ENCODE measurements around the gene PNPT1. TPM values are rescaled to one million over a fixed set of nuclear protein-coding genes. Genes with fewer than 3 reads are reported as not detected.

Gene PNPT1
- total and polyA plus RNA-seq, 2 of the 13 experiments (the other 11 are each of a cell fraction or from before 2014, with no cell fraction given), result 23.4 to 61.0 TPM

DNA sequence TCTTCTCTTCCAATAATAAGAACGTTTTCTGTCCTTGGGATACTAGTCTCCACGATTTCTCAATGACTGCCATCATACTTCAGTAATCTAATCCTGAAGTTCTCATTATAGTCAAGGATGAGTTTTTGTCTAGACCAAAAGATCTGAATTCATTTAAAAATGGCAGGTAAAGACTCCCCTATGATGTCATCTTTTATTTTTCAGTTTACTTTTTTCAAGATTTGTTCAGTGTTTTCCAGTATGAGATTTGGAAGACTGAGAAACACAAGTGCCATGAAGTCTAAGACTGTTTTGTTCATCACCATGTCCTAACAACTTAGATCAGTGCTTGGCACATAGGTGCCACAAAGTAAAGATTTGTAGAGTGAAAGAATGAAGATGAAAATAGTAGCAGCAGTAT is 40.4 kb downstream of the PNPT1 start:
- Histone ChIP-seq H3K27me3 (ENCODE audit: control insufficient read depth in 1 of 2, insufficient read depth in 2 of 2, low read length in 2 of 2) (no peaks in the 10 kb centered on the region), H3K4me3 (replicated peaks in 1 of 3; ENCODE audit: insufficient read depth in 1 of 3, low read depth in 2 of 3, low read length in 3 of 3) (no peak overlapping the region), H3K9me3 (ENCODE audit: low read length) (no peaks in the 10 kb centered on the region), H3K4me2 (ENCODE audit: low read depth, low read length) (no peak overlapping the region), H3K79me2 (ENCODE audit: insufficient read depth, low read length) (no peaks in the 10 kb centered on the region), H3K27ac (ENCODE audit: extremely low read length, insufficient read depth, low read length) (no peak overlapping the region), H3K36me3 (replicated peaks in 1 of 2; ENCODE audit: control insufficient read depth in 1 of 2, insufficient read depth in 2 of 2, low read length in 2 of 2) (peaks cover 8 to 24% of the 10 kb centered on the region in 2 experiments; a peak in 4 of 5 replicates), H4K20me1 (ENCODE audit: insufficient read depth, low read length) (no peaks in the 10 kb centered on the region), H3K9ac (ENCODE audit: insufficient read depth, low read depth, low read length) (no peak overlapping the region), H3K4me1 (ENCODE audit: insufficient read depth, low read length) (no peaks in the 10 kb centered on the region), H2AFZ (ENCODE audit: low read length) (no peak overlapping the region)
- CTCF ChIA-PET (ENCODE audit: low intra/inter-chr PET ratio, low total read pairs), result no interaction called here
- POLR2A ChIA-PET, result no interaction called here
- no peak for FAIRE-seq
- TF ChIP-seq ZBTB21 (CRISPR knock-in tag; IDR thresholded peaks at IDR 0.05) (no peak), ATF7 (IDR thresholded peaks at IDR 0.05) (peak; percentile 93), ATF7 (CRISPR knock-in tag; IDR thresholded peaks at IDR 0.05) (no peak)
- intact Hi-C loops (cut with micrococcal nuclease; ENCODE audit: unreplicated experiment) (no loop called here), in situ Hi-C loops (cut with HindIII; ENCODE audit: extremely low pct_ligation_motif_present, low pct_unique_long_range_greater_than_20kb) (no loop called here)
- ATAC-seq, result no peak
- DNase-seq (ENCODE audit: low spot score), result no peak
- no TSS peak for BruUV-seq (replicated peaks)
- WGBS (ENCODE audit: low lambda C conversion rate), result 97% methylated on average over 2 of the region's 2 CpGs

DNA sequence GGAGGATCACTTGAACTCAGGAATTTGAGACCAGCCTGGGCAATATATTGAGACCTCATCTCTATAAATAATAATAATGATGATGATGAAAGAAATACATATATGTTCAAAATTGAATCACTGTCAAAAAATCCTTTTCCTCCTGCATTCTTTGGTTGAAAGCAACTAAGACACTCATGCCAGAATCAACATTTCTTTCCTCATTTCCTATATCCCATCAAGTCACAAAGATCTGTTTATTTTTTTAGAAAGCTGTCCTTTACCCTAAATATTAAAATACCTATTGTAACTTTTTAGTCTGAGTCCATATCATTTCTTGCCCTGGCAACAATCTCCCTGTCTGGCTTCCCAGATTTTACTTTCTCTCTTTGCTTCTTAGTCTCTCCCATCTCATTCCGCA is 44.4 kb downstream of the PNPT1 start:
- in situ Hi-C loops (cut with HindIII; ENCODE audit: extremely low pct_ligation_motif_present, low pct_unique_long_range_greater_than_20kb) (no loop called here), intact Hi-C loops (cut with micrococcal nuclease; ENCODE audit: unreplicated experiment) (no loop called here)
- Histone ChIP-seq H3K9ac (ENCODE audit: insufficient read depth, low read depth, low read length) (no peak overlapping the region), H2AFZ (ENCODE audit: low read length) (no peak overlapping the region), H3K79me2 (ENCODE audit: insufficient read depth, low read length) (no peaks in the 10 kb centered on the region), H3K4me1 (ENCODE audit: insufficient read depth, low read length) (peaks cover 6% of the 10 kb centered on the region; the same call in 1 of the 2 replicates), H3K36me3 (replicated peaks in 1 of 2; ENCODE audit: control insufficient read depth in 1 of 2, insufficient read depth in 2 of 2, low read length in 2 of 2) (peaks cover 2 to 16% of the 10 kb centered on the region in 2 experiments), H3K4me2 (ENCODE audit: low read depth, low read length) (no peak overlapping the region), H3K27me3 (ENCODE audit: control insufficient read depth in 1 of 2, insufficient read depth in 2 of 2, low read length in 2 of 2) (no peaks in the 10 kb centered on the region), H3K9me3 (ENCODE audit: low read length) (no peaks in the 10 kb centered on the region), H4K20me1 (ENCODE audit: insufficient read depth, low read length) (no peaks in the 10 kb centered on the region), H3K4me3 (replicated peaks in 1 of 3; ENCODE audit: insufficient read depth in 1 of 3, low read depth in 2 of 3, low read length in 3 of 3) (no peak overlapping the region), H3K27ac (ENCODE audit: extremely low read length, insufficient read depth, low read length) (no peak overlapping the region)
- ChIA-PET POLR2A (interaction anchor here (1.3 kb wide), 1 partner anchor 31 kb away, joined by 3 read pairs; no protein-coding TSS in a partner anchor), CTCF (ENCODE audit: low intra/inter-chr PET ratio, low total read pairs) (no interaction called here)
- no peak for ATAC-seq
- FAIRE-seq, result no peak
- TF ChIP-seq TBX3 (IDR thresholded peaks at IDR 0.05; ENCODE audit: borderline replicate concordance) (no peak), LCORL (IDR thresholded peaks at IDR 0.05) (no peak), LCORL (CRISPR knock-in tag; IDR thresholded peaks at IDR 0.05) (no peak), SAP130 (CRISPR knock-in tag; IDR thresholded peaks at IDR 0.05; ENCODE audit: low read depth) (no peak), ZNF329 (CRISPR knock-in tag; IDR thresholded peaks at IDR 0.05; ENCODE audit: low read depth) (no peak), AGO2 (optimal IDR thresholded peaks at IDR 0.05; ENCODE audit: low read depth, low read length) (no peak)
- TF ChIP-seq, protein P1, sequence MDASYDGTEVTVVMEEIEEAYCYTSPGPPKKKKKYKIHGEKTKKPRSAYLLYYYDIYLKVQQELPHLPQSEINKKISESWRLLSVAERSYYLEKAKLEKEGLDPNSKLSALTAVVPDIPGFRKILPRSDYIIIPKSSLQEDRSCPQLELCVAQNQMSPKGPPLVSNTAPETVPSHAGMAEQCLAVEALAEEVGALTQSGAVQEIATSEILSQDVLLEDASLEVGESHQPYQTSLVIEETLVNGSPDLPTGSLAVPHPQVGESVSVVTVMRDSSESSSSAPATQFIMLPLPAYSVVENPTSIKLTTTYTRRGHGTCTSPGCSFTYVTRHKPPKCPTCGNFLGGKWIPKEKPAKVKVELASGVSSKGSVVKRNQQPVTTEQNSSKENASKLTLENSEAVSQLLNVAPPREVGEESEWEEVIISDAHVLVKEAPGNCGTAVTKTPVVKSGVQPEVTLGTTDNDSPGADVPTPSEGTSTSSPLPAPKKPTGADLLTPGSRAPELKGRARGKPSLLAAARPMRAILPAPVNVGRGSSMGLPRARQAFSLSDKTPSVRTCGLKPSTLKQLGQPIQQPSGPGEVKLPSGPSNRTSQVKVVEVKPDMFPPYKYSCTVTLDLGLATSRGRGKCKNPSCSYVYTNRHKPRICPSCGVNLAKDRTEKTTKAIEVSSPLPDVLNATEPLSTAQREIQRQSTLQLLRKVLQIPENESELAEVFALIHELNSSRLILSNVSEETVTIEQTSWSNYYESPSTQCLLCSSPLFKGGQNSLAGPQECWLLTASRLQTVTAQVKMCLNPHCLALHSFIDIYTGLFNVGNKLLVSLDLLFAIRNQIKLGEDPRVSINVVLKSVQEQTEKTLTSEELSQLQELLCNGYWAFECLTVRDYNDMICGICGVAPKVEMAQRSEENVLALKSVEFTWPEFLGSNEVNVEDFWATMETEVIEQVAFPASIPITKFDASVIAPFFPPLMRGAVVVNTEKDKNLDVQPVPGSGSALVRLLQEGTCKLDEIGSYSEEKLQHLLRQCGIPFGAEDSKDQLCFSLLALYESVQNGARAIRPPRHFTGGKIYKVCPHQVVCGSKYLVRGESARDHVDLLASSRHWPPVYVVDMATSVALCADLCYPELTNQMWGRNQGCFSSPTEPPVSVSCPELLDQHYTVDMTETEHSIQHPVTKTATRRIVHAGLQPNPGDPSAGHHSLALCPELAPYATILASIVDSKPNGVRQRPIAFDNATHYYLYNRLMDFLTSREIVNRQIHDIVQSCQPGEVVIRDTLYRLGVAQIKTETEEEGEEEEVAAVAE (CRISPR knock-in tag; IDR thresholded peaks at IDR 0.05; ENCODE audit: borderline replicate concordance), result no peak
- BruUV-seq (replicated peaks), result no TSS peak
- no peak for DNase-seq (ENCODE audit: low spot score)
- WGBS (ENCODE audit: low lambda C conversion rate), result 98% methylated on average over 1 of the region's 1 CpG
